Measurements from ENCODE around the gene OR6N1.

The OR6N1 gene

DNA sequence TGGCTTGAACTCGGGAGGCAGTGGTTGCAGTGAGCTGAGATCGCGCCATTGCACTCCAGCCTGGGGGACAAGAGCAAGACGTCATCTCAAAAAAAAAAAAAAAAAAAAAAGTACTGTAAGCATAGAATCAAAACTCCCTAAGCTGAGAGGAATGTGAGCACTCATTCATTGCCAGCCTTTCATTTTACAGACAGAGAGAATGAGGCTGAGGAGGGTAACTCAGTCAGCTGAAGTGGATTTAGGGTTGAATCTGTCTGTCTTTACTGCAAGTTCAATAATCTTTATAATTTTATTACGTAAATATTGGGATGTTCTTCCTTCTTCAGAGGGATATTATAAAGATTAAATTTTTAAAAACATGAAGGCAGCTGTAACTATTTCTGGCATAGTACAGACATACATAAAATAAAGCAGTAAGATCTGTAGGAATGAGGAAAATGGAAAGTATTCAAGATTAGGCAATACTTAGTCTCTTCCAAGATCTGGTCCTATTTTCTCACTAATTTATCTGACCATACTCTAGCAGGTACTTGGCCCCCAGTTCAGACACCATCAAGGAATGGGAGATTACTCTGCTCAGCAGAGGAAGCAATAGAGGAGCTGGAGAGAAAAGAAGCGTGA, 35.0 kb upstream of the OR6N1 start:
- no peaks in the 10 kb centered on the region for H3K27me3 ChIP-seq (ENCODE audit: insufficient read depth, low read length)

DNA sequence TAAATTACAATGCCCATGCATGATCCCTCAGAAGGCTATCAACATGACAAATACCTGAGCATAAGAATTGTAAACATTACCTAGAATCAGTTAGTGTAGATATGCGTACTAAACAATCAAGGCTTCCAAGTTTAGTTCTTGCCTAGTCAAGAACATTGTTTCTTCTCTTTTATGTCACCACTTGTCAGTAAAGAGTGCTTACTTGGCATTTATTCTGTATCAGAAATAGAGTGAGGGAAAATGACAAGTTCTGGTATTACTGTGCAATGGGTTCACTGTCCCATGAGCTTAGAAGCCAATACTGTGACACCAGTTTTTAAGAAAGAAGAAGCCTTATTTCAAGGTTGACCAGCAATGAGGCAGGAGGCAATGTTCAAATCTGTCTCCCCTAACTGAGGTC, 31.7 kb upstream of the OR6N1 start:
- Histone ChIP-seq H3K4me3 (ENCODE audit: low read length) (no peak overlapping the region), H3K27ac (ENCODE audit: low read length) (no peak overlapping the region)

More for the DNA sequence above, 35.0 kb upstream of the OR6N1 start:
- Histone ChIP-seq H3K4me3 (ENCODE audit: low read length) (no peak overlapping the region), H3K27ac (ENCODE audit: low read length) (no peak overlapping the region), H3K4me1 (ENCODE audit: insufficient read depth, low read length) (no peaks in the 10 kb centered on the region), H3K9me3 (ENCODE audit: insufficient read depth, low read depth, low read length) (no peaks in the 10 kb centered on the region), H3K36me3 (ENCODE audit: insufficient read depth, low read depth, low read length) (no peaks in the 10 kb centered on the region), H3K9ac (ENCODE audit: low read depth, low read length) (no peak overlapping the region)

DNA sequence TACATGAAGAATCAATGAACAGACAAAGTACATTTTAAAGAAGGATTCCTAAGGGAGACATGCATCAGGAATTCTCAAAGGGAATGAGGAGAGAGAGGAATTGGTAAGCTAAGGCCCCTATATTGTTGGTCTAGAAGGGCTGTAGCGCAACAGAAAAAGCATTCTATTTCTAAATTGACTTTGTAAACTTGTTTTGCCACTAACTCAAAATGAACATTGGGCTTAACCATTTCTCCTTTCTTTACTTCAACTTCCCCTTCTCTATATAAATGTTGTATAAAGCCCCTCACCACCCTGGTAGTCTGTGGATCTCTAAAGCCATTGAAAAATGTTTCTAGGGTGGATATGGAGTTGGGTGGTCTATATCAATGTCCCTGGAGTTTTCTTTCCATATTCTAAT, 29.4 kb upstream of the OR6N1 start:
- Histone ChIP-seq H3K36me3 (ENCODE audit: insufficient read depth, low read depth, low read length) (no peaks in the 10 kb centered on the region), H3K27me3 (ENCODE audit: insufficient read depth, low read length) (no peaks in the 10 kb centered on the region)

More for the DNA sequence above, 31.7 kb upstream of the OR6N1 start:
- Histone ChIP-seq H3K4me1 (ENCODE audit: insufficient read depth, low read length) (no peaks in the 10 kb centered on the region), H3K9ac (ENCODE audit: low read depth, low read length) (no peak overlapping the region), H3K27me3 (ENCODE audit: insufficient read depth, low read length) (no peaks in the 10 kb centered on the region), H3K9me3 (ENCODE audit: insufficient read depth, low read depth, low read length) (no peaks in the 10 kb centered on the region), H3K36me3 (ENCODE audit: insufficient read depth, low read depth, low read length) (no peaks in the 10 kb centered on the region)

DNA sequence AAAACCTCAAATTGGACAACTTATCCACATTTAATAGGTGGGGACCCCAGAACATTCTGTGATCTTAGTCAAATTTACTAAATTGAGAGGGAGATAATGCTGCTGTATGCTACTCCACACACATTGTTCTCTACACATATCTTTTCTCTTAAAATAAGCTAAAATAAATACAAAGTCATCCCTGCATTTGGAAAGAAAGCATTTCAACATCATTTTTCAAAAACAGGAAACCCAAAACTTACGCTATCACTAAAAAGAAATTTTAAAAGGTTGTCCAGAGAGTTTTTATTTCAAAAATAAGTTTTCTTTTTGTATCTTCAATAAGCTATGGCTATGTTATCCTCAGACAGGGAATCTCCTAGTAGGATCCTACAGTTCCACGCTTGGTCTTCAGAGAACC, 28.5 kb upstream of the OR6N1 start:
- Histone ChIP-seq H3K36me3 (ENCODE audit: insufficient read depth, low read depth, low read length) (no peaks in the 10 kb centered on the region), H3K4me1 (ENCODE audit: insufficient read depth, low read length) (no peaks in the 10 kb centered on the region; the same call in 1 of the 2 replicates), H3K27me3 (ENCODE audit: insufficient read depth, low read length) (no peaks in the 10 kb centered on the region), H3K4me3 (ENCODE audit: low read length) (no peak overlapping the region), H3K9ac (ENCODE audit: low read depth, low read length) (no peak overlapping the region), H3K9me3 (ENCODE audit: insufficient read depth, low read depth, low read length) (no peaks in the 10 kb centered on the region), H3K27ac (ENCODE audit: low read length) (no peak overlapping the region)

More for the DNA sequence above, 29.4 kb upstream of the OR6N1 start:
- Histone ChIP-seq H3K27ac (ENCODE audit: low read length) (no peak overlapping the region), H3K9ac (ENCODE audit: low read depth, low read length) (no peak overlapping the region), H3K4me3 (ENCODE audit: low read length) (no peak overlapping the region), H3K4me1 (ENCODE audit: insufficient read depth, low read length) (no peaks in the 10 kb centered on the region; the same call in 1 of the 2 replicates), H3K9me3 (ENCODE audit: insufficient read depth, low read depth, low read length) (no peaks in the 10 kb centered on the region)

DNA sequence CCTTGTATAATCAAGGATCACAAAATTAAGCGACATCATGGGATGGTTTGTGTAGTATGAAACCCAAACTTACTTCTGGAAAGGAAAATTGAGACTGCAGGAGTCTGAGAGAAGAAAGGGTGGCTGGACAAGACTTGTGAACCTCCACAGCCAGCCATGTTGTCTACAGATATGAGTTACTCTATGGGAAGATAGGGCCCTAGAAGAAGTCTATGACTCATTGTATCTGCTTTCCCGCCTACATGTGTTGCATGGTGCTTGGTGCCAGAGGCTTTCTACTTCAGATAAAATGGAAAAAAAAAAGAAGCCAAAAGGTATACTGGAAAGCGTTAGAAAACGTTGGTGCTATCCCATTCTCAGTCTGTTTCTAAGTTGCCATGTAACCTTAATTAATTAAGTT, 27.7 kb upstream of the OR6N1 start:
- Histone ChIP-seq H3K27ac (ENCODE audit: low read length) (no peak overlapping the region), H3K27me3 (ENCODE audit: insufficient read depth, low read length) (no peaks in the 10 kb centered on the region), H3K9ac (ENCODE audit: low read depth, low read length) (no peak overlapping the region), H3K36me3 (ENCODE audit: insufficient read depth, low read depth, low read length) (no peaks in the 10 kb centered on the region), H3K4me3 (ENCODE audit: low read length) (no peak overlapping the region), H3K4me1 (ENCODE audit: insufficient read depth, low read length) (no peaks in the 10 kb centered on the region; the same call in 1 of the 2 replicates), H3K9me3 (ENCODE audit: insufficient read depth, low read depth, low read length) (no peaks in the 10 kb centered on the region)

DNA sequence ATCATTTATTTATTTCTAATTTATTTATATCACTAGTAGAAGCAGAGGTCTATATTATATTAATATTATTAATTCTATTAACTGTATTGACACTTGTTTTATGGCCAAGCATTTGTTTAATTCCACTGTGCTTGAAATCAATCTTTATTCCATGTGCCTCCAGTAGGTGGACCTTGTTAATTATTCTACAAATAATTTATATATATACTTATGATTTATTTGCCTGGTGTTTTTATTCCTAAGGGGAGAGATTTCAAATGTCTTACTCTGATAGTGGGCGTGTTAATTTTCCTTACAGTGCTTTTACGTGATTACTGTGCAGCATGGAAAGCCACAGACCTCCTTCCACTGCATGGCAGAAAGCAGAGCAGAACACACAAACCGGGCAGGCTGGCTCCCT, 26.5 kb upstream of the OR6N1 start:
- H3K4me3 ChIP-seq (ENCODE audit: low read length): no peak overlapping the region

DNA sequence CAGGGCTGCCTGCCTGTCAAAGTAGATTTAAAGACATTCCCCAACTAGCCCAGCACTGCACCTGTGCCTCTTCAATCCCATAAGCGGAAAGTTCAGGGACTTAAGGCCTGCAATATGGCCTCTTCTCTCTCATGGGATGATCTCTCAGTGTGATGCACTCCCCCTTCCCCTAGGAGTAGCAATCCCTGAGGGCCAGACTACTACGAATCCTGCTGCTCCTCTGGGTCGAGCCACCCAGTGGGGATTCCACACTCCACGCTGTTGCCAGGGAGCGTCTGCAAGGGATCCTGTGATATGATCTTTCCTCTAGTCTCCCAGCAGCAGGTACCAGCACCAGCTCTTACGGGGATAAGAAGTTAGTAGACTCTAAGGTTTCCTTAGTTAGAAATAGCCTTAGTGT, 22.3 kb upstream of the OR6N1 start:
- no peaks in the 10 kb centered on the region for H3K36me3 ChIP-seq (ENCODE audit: insufficient read depth, low read depth, low read length)

More for the DNA sequence above, 26.5 kb upstream of the OR6N1 start:
- H3K9me3 ChIP-seq (ENCODE audit: insufficient read depth, low read depth, low read length): no peaks in the 10 kb centered on the region
- H3K27ac ChIP-seq (ENCODE audit: low read length): no peak overlapping the region
- H3K27me3 ChIP-seq (ENCODE audit: insufficient read depth, low read length): no peaks in the 10 kb centered on the region
- no peak overlapping the region for H3K9ac ChIP-seq (ENCODE audit: low read depth, low read length)
- H3K36me3 ChIP-seq (ENCODE audit: insufficient read depth, low read depth, low read length): no peaks in the 10 kb centered on the region
- H3K4me1 ChIP-seq (ENCODE audit: insufficient read depth, low read length): no peaks in the 10 kb centered on the region; the same call in 1 of the 2 replicates

DNA sequence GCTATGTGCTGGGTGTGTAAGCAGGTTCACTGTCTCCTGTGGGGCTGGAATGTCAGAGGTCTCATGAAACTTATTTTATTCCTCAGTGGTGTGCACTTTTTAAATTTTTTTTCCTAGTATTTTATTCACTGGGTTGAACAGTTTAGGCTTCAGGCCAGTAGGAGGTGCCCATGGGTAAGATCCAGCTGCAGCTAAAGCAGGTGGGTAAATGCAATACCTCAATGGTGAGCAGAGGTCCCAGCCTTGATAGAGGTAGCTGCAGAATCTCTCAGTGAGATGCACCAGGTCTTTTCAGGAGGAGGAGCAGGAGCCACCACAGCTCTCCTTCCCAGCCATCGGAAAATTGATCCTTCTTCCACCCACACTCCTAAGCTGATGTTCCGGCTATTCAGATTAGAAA, 21.6 kb upstream of the OR6N1 start:
- H3K9ac ChIP-seq (ENCODE audit: low read depth, low read length): no peak overlapping the region
- no peaks in the 10 kb centered on the region for H3K27me3 ChIP-seq (ENCODE audit: insufficient read depth, low read length)
- H3K4me3 ChIP-seq (ENCODE audit: low read length): no peak overlapping the region
- H3K9me3 ChIP-seq (ENCODE audit: insufficient read depth, low read depth, low read length): no peaks in the 10 kb centered on the region
- no peak overlapping the region for H3K27ac ChIP-seq (ENCODE audit: low read length)
- H3K36me3 ChIP-seq (ENCODE audit: insufficient read depth, low read depth, low read length): no peaks in the 10 kb centered on the region
- H3K4me1 ChIP-seq (ENCODE audit: insufficient read depth, low read length): no peaks in the 10 kb centered on the region; the same call in 1 of the 2 replicates

More for the DNA sequence above, 22.3 kb upstream of the OR6N1 start:
- Histone ChIP-seq H3K27ac (ENCODE audit: low read length) (no peak overlapping the region), H3K9ac (ENCODE audit: low read depth, low read length) (no peak overlapping the region), H3K27me3 (ENCODE audit: insufficient read depth, low read length) (no peaks in the 10 kb centered on the region), H3K9me3 (ENCODE audit: insufficient read depth, low read depth, low read length) (no peaks in the 10 kb centered on the region), H3K4me3 (ENCODE audit: low read length) (no peak overlapping the region), H3K4me1 (ENCODE audit: insufficient read depth, low read length) (no peaks in the 10 kb centered on the region; the same call in 1 of the 2 replicates)

DNA sequence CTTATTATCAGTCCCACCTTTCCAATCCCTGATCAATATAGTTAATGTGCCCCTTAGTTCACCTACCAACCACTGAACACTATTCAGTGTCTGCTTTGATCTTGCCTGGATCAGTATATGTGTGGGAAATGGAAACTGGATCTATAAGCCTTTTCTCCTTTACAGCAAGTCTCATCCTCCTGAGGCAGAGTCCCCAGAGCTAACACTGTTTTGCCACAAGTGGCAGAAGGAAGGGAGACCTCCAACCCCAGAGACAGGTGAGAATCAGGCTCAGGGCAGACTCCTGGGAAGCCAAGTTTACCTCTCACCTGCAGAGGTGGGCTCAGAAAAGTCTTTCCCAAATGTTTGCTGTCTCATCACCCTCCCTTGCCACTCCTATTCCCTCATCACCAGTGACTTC, 9.1 kb upstream of the OR6N1 start, which contains the start of gene OR6N2:
TSS of gene OR6N2 (minus strand) at position 101 of the 400 bp plus-strand sequence. CDS start 3,569 bp downstream, outside the sequence.
- H3K9ac ChIP-seq (ENCODE audit: low read depth, low read length): no peak within 1 kb of the TSS
- H3K4me1 ChIP-seq (ENCODE audit: insufficient read depth, low read length): no peaks in the 10 kb centered on the region
- H3K9me3 ChIP-seq (ENCODE audit: insufficient read depth, low read depth, low read length): no peaks in the 10 kb centered on the region
- no peak within 1 kb of the TSS for H3K4me3 ChIP-seq (ENCODE audit: low read length)
- no peaks in the 10 kb centered on the region for H3K36me3 ChIP-seq (ENCODE audit: insufficient read depth, low read depth, low read length)
- H3K27ac ChIP-seq (ENCODE audit: low read length): no peak within 1 kb of the TSS
- no peaks in the 10 kb centered on the region for H3K27me3 ChIP-seq (ENCODE audit: insufficient read depth, low read length)

DNA sequence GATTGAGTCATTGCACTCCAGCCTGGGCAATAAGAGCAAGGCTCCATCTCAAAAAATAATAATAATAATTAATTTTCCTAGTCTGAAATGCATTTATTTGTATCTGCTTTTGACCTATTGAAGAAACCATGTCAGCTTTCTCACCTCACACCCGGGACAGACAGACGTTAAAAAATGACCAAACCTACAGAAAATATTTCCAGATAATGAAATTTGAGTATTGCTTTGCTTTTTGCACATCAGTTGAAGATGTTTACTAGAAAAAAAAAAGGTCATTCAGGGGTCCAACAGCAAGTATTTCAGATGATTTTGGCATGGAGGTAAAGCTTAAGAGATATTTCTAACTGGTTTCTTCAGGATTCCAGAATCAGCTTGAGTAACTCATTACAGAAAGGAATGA, 17.6 kb downstream of the OR6N1 start, which contains the start of gene OR6K6:
TSS of gene OR6K6 (plus strand) at position 301 of the 400 bp plus-strand sequence. CDS start 168 bp downstream, outside the sequence.
- no peaks in the 10 kb centered on the region for H3K36me3 ChIP-seq (ENCODE audit: insufficient read depth, low read depth, low read length)
- no peak within 1 kb of the TSS for H3K27ac ChIP-seq (ENCODE audit: low read length)
- no peak within 1 kb of the TSS for H3K4me3 ChIP-seq (ENCODE audit: low read length)
- no peaks in the 10 kb centered on the region for H3K9me3 ChIP-seq (ENCODE audit: insufficient read depth, low read depth, low read length)
- H3K27me3 ChIP-seq (ENCODE audit: insufficient read depth, low read length): no peaks in the 10 kb centered on the region
- no peak within 1 kb of the TSS for H3K9ac ChIP-seq (ENCODE audit: low read depth, low read length)
- no peaks in the 10 kb centered on the region for H3K4me1 ChIP-seq (ENCODE audit: insufficient read depth, low read length)

DNA sequence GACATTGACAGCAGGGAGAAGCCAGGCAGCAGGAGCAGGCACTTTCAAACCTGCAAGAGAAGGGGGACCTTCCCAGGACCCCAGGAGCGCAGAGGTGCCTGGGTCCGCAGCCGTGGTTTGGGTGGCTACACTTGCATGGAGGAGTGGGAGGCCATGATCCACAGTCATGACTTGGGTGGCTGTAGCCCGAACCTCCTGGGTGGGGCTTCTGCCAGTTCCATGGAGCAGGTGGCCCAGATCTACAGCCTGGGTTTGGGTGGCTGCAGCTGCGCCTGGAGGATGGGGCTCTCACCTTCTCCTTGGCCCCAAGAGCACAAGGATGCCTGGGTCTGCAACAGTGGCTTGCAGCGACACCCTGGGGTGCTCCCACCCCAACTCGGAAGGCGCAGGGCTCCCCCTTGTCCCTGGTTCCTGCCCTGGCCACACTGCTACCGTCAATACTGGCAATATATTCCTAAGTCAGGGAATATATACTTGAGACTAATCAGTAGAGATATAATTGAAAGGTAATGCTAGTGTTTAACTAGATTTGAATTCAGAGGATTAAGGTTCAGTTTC, 19.8 kb downstream of the OR6N1 start:
- Histone ChIP-seq H3K9ac (ENCODE audit: low read depth, low read length) (no peak overlapping the region), H3K36me3 (ENCODE audit: insufficient read depth, low read depth, low read length) (no peaks in the 10 kb centered on the region), H3K27ac (ENCODE audit: low read length) (no peak overlapping the region), H3K4me3 (ENCODE audit: low read length) (no peak overlapping the region), H3K4me1 (ENCODE audit: insufficient read depth, low read length) (no peaks in the 10 kb centered on the region), H3K27me3 (ENCODE audit: insufficient read depth, low read length) (no peaks in the 10 kb centered on the region), H3K9me3 (ENCODE audit: insufficient read depth, low read depth, low read length) (no peaks in the 10 kb centered on the region)

DNA sequence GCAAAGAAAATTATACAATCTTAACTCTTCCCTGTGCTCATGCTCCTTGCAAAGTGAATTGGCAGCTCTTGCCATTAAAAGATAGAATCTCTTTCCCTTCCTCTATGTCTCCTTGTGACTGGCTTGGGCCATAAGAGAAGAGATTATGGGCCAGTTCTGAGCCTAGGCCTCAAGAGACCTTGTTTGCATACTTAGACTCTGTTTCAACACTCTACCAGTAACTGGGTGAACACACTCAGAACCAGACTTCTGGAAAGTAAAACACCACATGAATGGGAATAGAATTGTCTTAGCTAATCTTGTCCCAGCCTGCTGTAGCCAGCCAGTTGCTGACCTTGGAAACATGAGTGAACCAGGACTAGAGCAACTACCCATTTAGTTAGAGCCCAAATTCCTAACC, 36.1 kb downstream of the OR6N1 start:
- Histone ChIP-seq H3K4me3 (ENCODE audit: low read length) (no peak overlapping the region), H3K4me1 (ENCODE audit: insufficient read depth, low read length) (no peaks in the 10 kb centered on the region), H3K27ac (ENCODE audit: low read length) (no peak overlapping the region), H3K9ac (ENCODE audit: low read depth, low read length) (no peak overlapping the region), H3K36me3 (ENCODE audit: insufficient read depth, low read depth, low read length) (no peaks in the 10 kb centered on the region), H3K9me3 (ENCODE audit: insufficient read depth, low read depth, low read length) (no peaks in the 10 kb centered on the region), H3K27me3 (ENCODE audit: insufficient read depth, low read length) (no peaks in the 10 kb centered on the region)

Data from iPS-20b (cell line).